GM12891 (cell line): ENCODE results near the gene CRTC1.

ENCODE experiments used
- POLR2A ChIP-seq: IDR thresholded peaks from 2 replicates; pipeline ENCODE4 v1.6.1; 2011; ENCODE audit warnings: low read depth, low read length, control low read depth
- POLR2AphosphoS5 ChIP-seq: IDR thresholded peaks from 2 replicates; pipeline ENCODE4 v1.6.1; 2011; ENCODE audit warnings: low read depth, low read length, control low read depth
- SPI1 ChIP-seq: IDR thresholded peaks from 2 replicates; pipeline ENCODE4 v1.6.1; 2011; ENCODE audit warnings: low read depth, low read length, control low read depth

DNA sequence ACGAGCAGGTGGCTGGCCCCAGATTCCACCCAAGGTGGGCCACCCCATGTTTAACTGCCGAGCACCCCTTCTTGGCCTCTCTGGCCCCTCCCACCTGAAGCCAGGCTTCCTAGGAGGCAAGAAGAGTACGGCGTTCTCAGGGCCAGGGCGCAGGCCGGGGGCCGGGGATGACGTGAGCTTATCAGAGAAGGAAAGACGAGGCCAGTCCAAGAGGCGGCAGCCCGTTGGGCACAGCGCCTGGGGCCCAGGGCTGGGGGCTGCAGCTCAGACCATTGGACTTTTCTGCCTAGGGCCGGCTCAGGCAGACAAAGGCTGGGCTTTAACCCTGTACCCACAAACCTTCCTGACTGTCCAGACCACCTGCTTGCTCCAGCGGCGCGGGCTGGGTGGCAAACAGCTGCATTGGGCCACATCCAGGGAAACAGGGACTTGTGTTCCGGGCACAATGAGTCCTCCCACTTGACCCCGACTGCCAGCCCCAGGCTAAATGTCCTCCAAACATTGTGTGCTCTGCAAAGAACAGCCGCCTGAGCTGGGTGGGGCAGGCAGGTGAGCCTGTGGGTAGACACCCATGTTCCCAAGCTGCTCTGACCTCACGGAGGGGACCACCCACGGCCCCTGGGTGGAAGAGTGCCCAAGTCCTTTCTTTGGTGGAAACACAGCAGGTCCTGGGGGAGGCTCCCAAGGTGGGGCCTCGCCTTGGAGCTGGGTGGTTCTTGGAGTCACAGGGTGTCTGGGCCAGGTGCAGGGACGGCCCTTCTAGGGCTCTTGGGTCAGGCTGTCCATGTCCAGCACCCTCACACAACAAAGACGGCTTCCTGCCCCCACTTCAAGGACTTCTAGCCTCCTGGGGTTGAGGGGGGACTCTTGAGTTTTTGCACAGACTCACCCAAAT, 85.8 kb downstream of the CRTC1 start:
- TF ChIP-seq POLR2AphosphoS5 (no peak), SPI1 (no peak), POLR2A (no peak)
